Right ventricle myocardium inferior (tissue), 1 donor: ENCODE data around the gene PPP1R3D. TPM values are rescaled to one million over a fixed set of nuclear protein-coding genes. Genes with fewer than 3 reads are reported as not detected.
"Not testable (repeated sequence)": the region's sequence is repeated elsewhere in the genome, so short reads cannot be mapped to it uniquely, and the experiment has no call there.

Experiments
- ATAC-seq: fragments of 200-7000 bp; cut with Tn5 transposase; one replicate; pipeline ENCODE4 v1.9.1; 2020; ENCODE audit warnings: mild to moderate bottlenecking, moderate library complexity
- DNase-seq: peaks from one replicate; pipeline ENCODE4 v3.0.0; 2021; ENCODE audit errors: missing footprints
- intact Hi-C: fragments of 100-400 bp; cut with DNase I; formaldehyde crosslinking; loops from one replicate; pipeline ENCODE4 v1.11.0; 2022
- long read RNA-seq: library from polyadenylated mRNA; unstranded; transcript quantifications from one replicate; pipeline ENCODE4 v2.0.0, GENCODE V29; 2021
- total RNA-seq: library from RNA; stranded (reverse); fragmentation: NEBNext Ultra II Directional; extraction: Animal tissue kit (Norgen Biotek cat#: 25700); gene quantifications from one replicate; pipeline ENCODE4 v1.2.1, GENCODE V29; 2021
- donor health status: DM: no; HTN: yes; CAD: no; lungs with severe emphysema.

Gene PPP1R3D
- total RNA-seq: 13.2 TPM
- long read RNA-seq, transcript PPP1R3D-201 (1 exons, 3,630 nt): major isoform, 10 of 10 reads
- long read RNA-seq, partial matches to known transcripts: 0 of 10 reads
- long read RNA-seq, other reads (novel, unspliced or antisense): 0 of 10 reads

GRCh38 chr20:59940129-59940955 lies at the start of gene PPP1R3D, which contains the start of gene FAM217B:
Gene PPP1R3D (minus strand): TSS chr20:59940305. CDS start chr20:59939931, 374 bp downstream.
Gene FAM217B (plus strand): TSS chr20:59940389. CDS start chr20:59943944, 3,555 bp downstream.
- intact Hi-C loops: loop anchor here (10.0 kb wide), 1 partner anchor 264 kb away; no protein-coding TSS in a partner anchor
- ATAC-seq (peak; percentile 96), DNase-seq (peak; percentile 99)

GRCh38 chr20:59988141-59988540 lies 48.0 kb upstream of the PPP1R3D start:
- intact Hi-C loops: no loop called here
- ATAC-seq (peak; percentile 13), DNase-seq (peak; percentile 28)

GRCh38 chr20:59987135-59987534 lies 47.0 kb upstream of the PPP1R3D start:
- intact Hi-C loops: no loop called here
- ATAC-seq: no peak
- no peak for DNase-seq

DNA sequence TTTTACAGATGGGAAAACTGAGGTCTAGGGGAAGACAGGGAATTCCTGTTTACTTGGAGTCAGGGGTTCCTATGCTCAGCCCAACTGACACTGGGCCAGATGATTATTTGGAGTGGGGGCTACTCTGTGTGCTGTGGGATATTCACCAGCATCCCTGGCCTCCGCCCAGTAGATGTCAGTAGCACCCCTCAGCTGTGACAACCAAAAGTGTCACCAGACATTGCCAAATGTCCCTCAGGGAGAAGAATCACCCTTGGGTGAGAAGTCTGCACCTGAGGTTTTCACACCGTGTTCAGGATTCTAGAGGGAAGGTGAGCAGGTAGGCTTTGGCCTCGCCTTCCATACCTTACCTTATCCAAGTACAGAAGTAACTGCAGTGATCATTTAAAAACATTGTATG lies 45.8 kb upstream of the PPP1R3D start:
- intact Hi-C loops: no loop called here
- DNase-seq (peak; percentile 72), ATAC-seq (peak; percentile 84)

DNA sequence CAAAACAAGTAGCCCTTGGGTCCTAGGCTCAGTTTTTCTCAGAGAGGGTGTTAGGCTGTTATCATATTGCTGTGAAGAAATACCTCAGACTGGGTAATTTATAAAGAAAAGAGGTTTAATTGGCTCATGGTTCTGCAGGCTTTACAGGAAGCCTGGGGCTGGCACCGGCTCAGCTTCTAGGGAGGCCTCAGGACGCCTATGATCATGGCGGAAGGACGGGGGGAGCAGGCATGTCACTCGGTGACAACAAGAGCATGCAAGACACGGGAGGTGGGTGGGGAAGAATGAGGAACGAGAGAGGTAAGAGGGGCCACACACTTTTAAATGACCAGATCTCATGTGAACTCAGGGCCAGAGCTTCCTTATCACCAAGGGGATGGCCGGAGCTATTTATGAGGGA lies 45.1 kb upstream of the PPP1R3D start:
- intact Hi-C loops: no loop called here
- DNase-seq: no peak
- no peak for ATAC-seq

- ATAC-seq: no peak
- intact Hi-C loops: no loop called here
- no peak for DNase-seq
Measured at GRCh38 chr20:59984541-59984940, 44.4 kb upstream of the PPP1R3D start.

GRCh38 chr20:59983076-59983475 lies 43.0 kb upstream of the PPP1R3D start:
- no peak for ATAC-seq
- intact Hi-C loops: no loop called here
- DNase-seq: no peak

- intact Hi-C loops: no loop called here
- DNase-seq: peak; percentile 48
- ATAC-seq: no peak
Measured at GRCh38 chr20:59977086-59977485, 37.0 kb upstream of the PPP1R3D start.

DNA sequence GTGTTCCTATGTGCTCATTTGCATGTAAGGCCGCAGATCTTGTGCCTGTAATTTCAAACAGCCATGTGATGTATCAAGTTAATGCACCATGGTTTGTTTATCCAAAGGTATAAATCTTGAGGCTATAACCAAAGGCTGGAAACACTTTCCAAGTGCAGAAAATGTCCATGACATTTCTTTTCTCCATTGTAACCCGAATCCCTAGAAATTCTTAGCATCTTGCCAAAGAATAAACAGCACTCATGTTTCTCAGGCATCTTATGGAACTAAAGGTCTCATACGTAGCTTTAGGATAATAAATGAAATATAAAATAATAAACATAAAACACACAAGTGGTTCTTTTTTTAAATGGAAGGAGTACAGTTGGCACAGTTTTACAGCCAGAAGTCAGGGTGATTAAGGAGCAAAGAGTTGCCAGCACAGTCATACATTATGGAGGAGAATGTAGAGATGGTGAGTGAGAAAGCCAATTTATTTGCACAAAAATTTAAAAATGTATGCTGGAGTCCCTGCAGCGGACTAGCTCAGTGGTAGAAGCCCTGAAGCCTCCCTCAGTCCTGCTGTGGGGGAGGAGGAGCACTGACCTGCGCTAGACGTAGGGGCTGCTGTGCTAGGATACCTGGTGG lies 36.2 kb upstream of the PPP1R3D start:
- ATAC-seq (no peak), DNase-seq (no peak)
- intact Hi-C loops: no loop called here

DNA sequence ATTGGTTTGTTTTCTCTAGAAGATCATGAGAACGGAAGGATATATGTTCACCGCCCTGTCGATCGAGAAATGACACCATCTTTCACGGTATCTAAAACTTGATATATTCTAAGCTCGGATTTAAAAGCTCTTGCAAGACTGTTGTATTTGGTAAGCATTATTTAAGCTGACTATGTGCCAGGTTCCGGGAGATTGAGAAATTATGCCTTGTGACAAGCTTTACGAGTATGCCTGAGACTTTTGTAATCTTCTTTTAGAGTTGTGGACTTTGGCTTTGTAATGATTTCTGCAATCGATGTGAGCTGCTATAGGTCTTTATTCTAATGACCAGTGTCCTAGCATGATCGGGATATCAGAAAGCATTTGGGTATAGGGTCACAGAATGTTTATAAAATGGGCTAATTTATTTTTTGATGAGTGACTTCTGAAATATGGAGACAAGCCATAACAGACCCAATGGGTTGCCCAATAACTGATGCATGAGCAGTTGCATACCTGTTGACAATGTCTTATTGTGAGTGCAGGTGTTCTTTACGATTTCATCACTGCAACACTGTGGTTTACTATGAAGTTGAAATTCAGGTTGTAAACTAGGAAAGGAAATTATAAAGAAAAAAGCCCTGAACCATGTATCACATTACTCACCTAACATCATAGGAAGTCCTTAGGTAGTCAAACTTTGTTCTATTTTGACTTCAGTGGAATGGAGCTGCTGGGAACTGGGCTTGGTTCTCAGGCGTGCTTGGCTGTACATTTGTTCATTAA lies 32.1 kb upstream of the PPP1R3D start:
- no peak for ATAC-seq
- intact Hi-C loops: no loop called here

DNA sequence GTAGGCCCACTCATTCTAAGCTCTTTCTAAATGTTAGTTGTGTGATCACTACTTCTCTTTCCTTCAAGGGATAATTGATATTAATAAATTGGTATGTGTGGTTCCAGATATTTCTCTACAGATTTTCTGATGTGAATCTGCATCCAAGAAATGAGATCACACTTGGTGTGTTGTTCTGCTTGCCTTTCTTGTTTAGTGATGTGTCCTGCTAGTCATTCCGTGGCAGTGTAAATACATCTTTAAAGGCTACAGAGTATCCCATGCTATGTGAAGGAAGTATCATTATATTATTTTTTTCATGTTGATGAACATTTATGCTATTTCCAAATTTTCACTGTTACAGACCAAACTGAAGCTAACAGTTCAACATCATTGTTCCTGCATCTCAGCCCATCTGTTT lies 31.3 kb upstream of the PPP1R3D start:
- DNase-seq (no peak), ATAC-seq (no peak)
- intact Hi-C loops: no loop called here

More for the DNA sequence above, 32.1 kb upstream of the PPP1R3D start:
- DNase-seq: no peak

GRCh38 chr20:59966428-59966827 lies 26.3 kb upstream of the PPP1R3D start:
- intact Hi-C loops: no loop called here
- DNase-seq (no peak), ATAC-seq (no peak)

- intact Hi-C loops: no loop called here
- no peak for ATAC-seq
Measured at GRCh38 chr20:59962155-59962554, 22.1 kb upstream of the PPP1R3D start.

DNA sequence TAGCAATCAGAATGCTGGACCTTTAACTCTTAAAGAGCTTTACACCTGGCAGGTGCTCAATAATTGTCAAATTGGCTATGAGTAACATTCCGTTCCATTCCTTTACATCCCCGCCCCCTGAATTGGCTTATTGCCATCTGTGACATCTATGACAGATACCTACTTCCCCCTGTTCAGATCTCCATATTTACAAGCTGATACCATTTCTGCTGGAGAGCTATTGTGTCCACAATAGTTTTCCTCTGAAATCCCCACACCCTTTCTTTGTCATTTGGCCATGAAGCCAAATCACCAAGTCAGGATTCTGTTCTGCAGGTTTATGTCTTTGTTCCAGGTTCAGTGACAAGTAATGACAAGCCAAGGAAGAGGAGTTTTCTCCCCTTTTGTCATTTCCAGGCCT lies 21.3 kb upstream of the PPP1R3D start:
- intact Hi-C loops: no loop called here

More at GRCh38 chr20:59962155-59962554, 22.1 kb upstream of the PPP1R3D start:
- DNase-seq: no peak

GRCh38 chr20:59958626-59959025 lies 18.5 kb upstream of the PPP1R3D start:
- no peak for ATAC-seq
- intact Hi-C loops: no loop called here

More for the DNA sequence above, 21.3 kb upstream of the PPP1R3D start:
- ATAC-seq: no peak
- no peak for DNase-seq

DNA sequence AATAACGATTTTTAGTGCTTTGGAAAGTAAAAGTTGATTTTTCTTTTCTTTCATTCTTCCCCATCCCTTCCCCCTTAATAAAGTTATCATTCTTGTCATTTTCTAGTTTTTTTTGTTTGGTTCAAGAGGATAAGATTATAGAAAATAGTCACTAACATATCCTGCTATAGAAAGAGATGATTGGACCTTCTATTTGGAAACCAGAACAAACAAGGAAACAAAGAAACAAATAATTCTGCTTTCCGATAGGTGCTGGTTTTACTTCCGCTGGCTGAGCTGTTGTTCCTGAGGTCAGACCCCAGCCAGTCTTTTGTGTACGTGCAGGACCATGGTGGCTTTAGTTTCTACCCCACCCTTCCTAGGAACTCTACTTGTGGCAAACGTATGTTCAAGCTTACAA lies 18.0 kb upstream of the PPP1R3D start, which contains the start of gene CDH26:
Gene CDH26, plus strand, starts transcription at position 301 of the 400 bp plus-strand sequence. CDS start 304 bp downstream, outside the sequence.
- ATAC-seq (no peak), DNase-seq (no peak)
- intact Hi-C loops: no loop called here

More at GRCh38 chr20:59958626-59959025, 18.5 kb upstream of the PPP1R3D start:
- DNase-seq: no peak

DNA sequence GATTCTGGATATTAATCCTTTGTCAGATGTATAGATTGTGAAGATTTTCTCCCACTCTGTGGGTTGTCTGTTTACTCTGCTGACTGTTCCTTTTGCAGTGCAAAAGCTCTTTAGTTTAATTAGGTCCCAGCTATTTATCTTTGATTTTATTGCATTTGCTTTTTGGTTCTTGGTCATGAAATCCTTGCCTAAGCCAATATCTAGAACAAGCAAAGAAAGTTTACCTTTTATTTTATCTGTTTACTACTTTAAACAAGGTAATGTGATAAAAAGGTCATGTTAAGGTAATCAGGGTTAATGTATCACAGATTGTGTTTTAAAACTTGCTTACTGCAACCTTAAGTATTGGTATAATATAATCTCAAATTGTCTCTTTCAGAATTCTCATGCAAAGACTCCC lies 17.5 kb upstream of the PPP1R3D start:
- intact Hi-C loops, DNase-seq, ATAC-seq: not testable (repeated sequence)

GRCh38 chr20:59955131-59955796 lies 15.2 kb upstream of the PPP1R3D start:
- ATAC-seq: no peak
- intact Hi-C loops: no loop called here
- no peak for DNase-seq
